Caco-2 (cell line): ENCODE results near the gene MR1. TPM values are rescaled to one million over a fixed set of nuclear protein-coding genes. Genes with fewer than 3 reads are reported as not detected.

Experiments
- BruUV-seq: library from RNA; stranded (reverse); fragments of 400-500 nt; replicated peaks from 2 replicates; lab custom pipeline; 2021; lab: Mats Ljungman, UMichigan
- CTCF ChIA-PET: fragments of 300-600 bp; sonication (Branson Sonifier 250); formaldehyde crosslinking; loops from one replicate; lab custom pipeline; 2022; ENCODE audit warnings: antibody characterized with exemption; lab: Charles Lee
- POLR2A ChIA-PET: fragments of 300-600 bp; sonication (Branson Sonifier 250); formaldehyde crosslinking; loops from one replicate; lab custom pipeline; 2022; ENCODE audit warnings: antibody characterized with exemption; lab: Charles Lee
- DNase-seq, 2 experiments: peaks; one replicate each; pipeline versions ENCODE4 v3.0.0 to v3.0.0-alpha.2; 2020 to 2022
- H3K27me3 ChIP-seq: replicated peaks from 2 replicates; pipeline ENCODE4 v1.6.0; 2011; ENCODE audit warnings: low read length; ENCODE audit not compliant: control insufficient read depth, insufficient read depth
- H3K36me3 ChIP-seq: 2 replicates; pipeline ENCODE4 v1.5.1; 2011; ENCODE audit warnings: low read length; ENCODE audit not compliant: control insufficient read depth, insufficient read depth
- H3K4me1 ChIP-seq: fragments of 250-450 bp; sonication (Bioruptor Pico); 2 replicates; pipeline ENCODE4 v1.5.1; 2020; ENCODE audit warnings: mild to moderate bottlenecking
- H3K4me3 ChIP-seq: 2 replicates; pipeline ENCODE4 v1.5.1; 2011; ENCODE audit warnings: low read depth, mild to moderate bottlenecking, control low read depth, low read length
- H3K9me3 ChIP-seq: fragments of 250-450 bp; sonication (Bioruptor Pico); 2 replicates; pipeline ENCODE4 v1.5.1; 2020; ENCODE audit warnings: mild to moderate bottlenecking, moderate library complexity
- H3K27ac Mint-ChIP-seq: one replicate; pipeline ENCODE4 v1.8.0; 2022; ENCODE audit warnings: mixed read lengths; ENCODE audit not compliant: unreplicated experiment
- H3K27me3 Mint-ChIP-seq: one replicate; pipeline ENCODE4 v1.8.0; 2022; ENCODE audit warnings: mixed read lengths; ENCODE audit not compliant: insufficient read depth, unreplicated experiment
- H3K36me3 Mint-ChIP-seq: one replicate; pipeline ENCODE4 v1.8.0; 2022; ENCODE audit warnings: mild to moderate bottlenecking, mixed read lengths; ENCODE audit not compliant: insufficient read depth, unreplicated experiment
- H3K4me1 Mint-ChIP-seq: one replicate; pipeline ENCODE4 v1.8.0; 2022; ENCODE audit warnings: low read depth, mixed read lengths; ENCODE audit not compliant: unreplicated experiment
- H3K4me3 Mint-ChIP-seq: one replicate; pipeline ENCODE4 v1.8.0; 2022; ENCODE audit warnings: mild to moderate bottlenecking, moderate library complexity, mixed read lengths; ENCODE audit not compliant: unreplicated experiment
- H3K9me3 Mint-ChIP-seq: one replicate; pipeline ENCODE4 v1.8.0; 2022; ENCODE audit warnings: mixed read lengths; ENCODE audit not compliant: unreplicated experiment
- CTCF ChIP-seq, 2 experiments: fragments of 200-600 bp in 1 of 2; IDR thresholded peaks; 1 replicate in 1 of 2; 2 replicates in 1 of 2; pipeline versions ENCODE4 v1.5.1 to v1.8.0; 2011 to 2022; ENCODE audit warnings: antibody characterized with exemption in 1 of 2, control low read depth in 1 of 2, inconsistent platforms in 1 of 2, low read depth in 1 of 2, low read length in 1 of 2, mild to moderate bottlenecking in 1 of 2, moderate library complexity in 1 of 2; ENCODE audit not compliant: insufficient read depth in 1 of 2, severe bottlenecking in 1 of 2, unreplicated experiment in 1 of 2
- intact Hi-C: fragments of 100-400 bp; cut with micrococcal nuclease; formaldehyde crosslinking; loops from one replicate; pipeline ENCODE4 v1.10.0; 2022; ENCODE audit not compliant: unreplicated experiment
- total RNA-seq: library from RNA; stranded (reverse); gene quantifications from 2 replicates; pipeline ENCODE4 v1.2.3, GENCODE V29; 2022

MR1 gene
- total RNA-seq, 1 experiment from 2014 or later, result 2.5 TPM

- Mint-ChIP-seq H3K27ac (no peak overlapping the region), H3K9me3 (no peaks in the 10 kb centered on the region), H3K4me1 (peaks cover 17% of the 10 kb centered on the region), H3K4me3 (no peak overlapping the region), H3K27me3 (no peaks in the 10 kb centered on the region), H3K36me3 (peaks cover 20% of the 10 kb centered on the region)
- ChIA-PET CTCF (no interaction called here), POLR2A (no interaction called here)
- no peaks in the 10 kb centered on the region for H3K27me3 ChIP-seq
- BruUV-seq, result no TSS peak
- no peak for DNase-seq
- no peaks in the 10 kb centered on the region for H3K36me3 ChIP-seq
- H3K9me3 ChIP-seq, result no peaks in the 10 kb centered on the region
- H3K4me1 ChIP-seq, result peaks cover 15% of the 10 kb centered on the region; the same call in 1 of the 2 replicates
- intact Hi-C loops, result no loop called here
- TF ChIP-seq CTCF (IDR thresholded peaks at IDR 0.05; ENCODE audit: insufficient read depth in 1 of 2, low read depth in 1 of 2, low read length in 1 of 2, severe bottlenecking in 1 of 2, unreplicated experiment in 1 of 2), result no peak
- no peak overlapping the region for H3K4me3 ChIP-seq
Observed at GRCh38 chr1:181013144-181013543, 20.6 kb upstream of the MR1 start.

GRCh38 chr1:181014477-181015250 is 19.1 kb upstream of the MR1 start:
- Histone ChIP-seq H3K9me3 (no peaks in the 10 kb centered on the region), H3K4me1 (peaks cover 15% of the 10 kb centered on the region; the same call in 1 of the 2 replicates), H3K36me3 (no peaks in the 10 kb centered on the region), H3K4me3 (no peak overlapping the region), H3K27me3 (no peaks in the 10 kb centered on the region)
- intact Hi-C loops, result no loop called here
- H3K27me3 Mint-ChIP-seq, result no peaks in the 10 kb centered on the region
- CTCF ChIA-PET, result no interaction called here
- BruUV-seq, result no TSS peak
- H3K4me1 Mint-ChIP-seq, result peaks cover 25% of the 10 kb centered on the region
- no peak for DNase-seq
- H3K36me3 Mint-ChIP-seq, result peaks cover 20% of the 10 kb centered on the region
- no peak for TF ChIP-seq CTCF (IDR thresholded peaks at IDR 0.05; ENCODE audit: insufficient read depth in 1 of 2, low read depth in 1 of 2, low read length in 1 of 2, severe bottlenecking in 1 of 2, unreplicated experiment in 1 of 2)
- H3K9me3 Mint-ChIP-seq, result no peaks in the 10 kb centered on the region
- POLR2A ChIA-PET, result no interaction called here
- no peak overlapping the region for H3K4me3 Mint-ChIP-seq
- H3K27ac Mint-ChIP-seq, result no peak overlapping the region

- Mint-ChIP-seq H3K27me3 (no peaks in the 10 kb centered on the region), H3K4me1 (peaks cover 25% of the 10 kb centered on the region), H3K27ac (no peak overlapping the region), H3K9me3 (no peaks in the 10 kb centered on the region), H3K36me3 (peaks cover 20% of the 10 kb centered on the region), H3K4me3 (no peak overlapping the region)
- no peak for TF ChIP-seq CTCF (IDR thresholded peaks at IDR 0.05; ENCODE audit: insufficient read depth in 1 of 2, low read depth in 1 of 2, low read length in 1 of 2, severe bottlenecking in 1 of 2, unreplicated experiment in 1 of 2)
- Histone ChIP-seq H3K9me3 (no peaks in the 10 kb centered on the region), H3K4me1 (peaks cover 15% of the 10 kb centered on the region; the same call in 1 of the 2 replicates), H3K36me3 (no peaks in the 10 kb centered on the region), H3K27me3 (no peaks in the 10 kb centered on the region), H3K4me3 (no peak overlapping the region)
- BruUV-seq, result no TSS peak
- intact Hi-C loops, result no loop called here
- ChIA-PET POLR2A (no interaction called here), CTCF (no interaction called here)
- DNase-seq, result no peak
Observed at GRCh38 chr1:181015251-181015615, 18.6 kb upstream of the MR1 start.
